HPDE6-E6E7 (cell line): ENCODE measurements around the gene KRT1.

ENCODE experiments used
- DNase-seq: peaks from one replicate; pipeline ENCODE4 v3.0.0; 2011; ENCODE audit warnings: missing footprints; ENCODE audit errors: extremely low spot score

Gene KRT1

DNA sequence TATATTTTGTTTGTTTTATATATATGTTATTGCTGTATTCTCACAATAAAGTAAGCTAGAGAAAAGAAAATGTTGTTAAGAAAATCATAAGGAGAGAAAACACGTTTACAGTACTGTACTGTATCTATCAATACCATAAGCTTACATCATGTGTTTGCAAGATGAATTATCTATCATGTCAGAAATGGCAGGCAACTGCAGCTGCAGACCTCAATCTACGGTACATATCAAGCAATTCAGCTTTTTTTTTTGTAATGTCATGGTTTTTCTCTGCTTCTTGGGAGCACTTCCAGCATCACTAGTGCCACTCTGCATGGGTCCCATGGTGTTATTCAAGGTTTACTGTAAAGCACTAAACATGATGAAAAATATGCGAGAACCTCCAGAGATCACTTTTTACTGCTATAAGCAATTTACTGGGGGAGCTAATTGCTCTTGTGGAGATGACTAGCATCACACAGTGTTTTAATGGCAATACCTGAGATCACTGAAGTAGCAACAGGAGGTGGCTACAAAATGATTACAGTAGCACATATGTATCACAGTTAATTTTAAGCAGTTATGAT, 19.2 kb downstream of the KRT1 start:
- DNase-seq: no peak

DNA sequence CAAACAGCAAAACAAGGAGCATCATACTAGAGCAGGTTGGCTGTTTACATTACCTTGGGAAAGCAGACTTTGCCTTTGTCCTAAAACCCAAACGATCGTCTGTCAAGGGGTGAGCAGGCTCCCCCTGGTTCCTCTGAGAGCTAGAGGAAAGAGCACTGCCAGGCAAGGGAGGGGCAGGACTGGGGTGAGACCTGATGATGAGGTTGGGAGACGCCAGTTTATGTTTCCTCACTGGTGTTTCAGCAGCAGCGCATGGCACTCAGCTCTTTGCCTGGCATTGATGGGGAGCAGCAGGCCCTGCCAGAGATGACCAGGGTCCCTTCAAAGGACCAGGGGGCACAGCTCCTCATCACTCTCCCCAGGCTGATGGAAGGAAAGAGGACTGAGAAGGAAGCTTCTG, 20.3 kb downstream of the KRT1 start:
- DNase-seq: no peak

DNA sequence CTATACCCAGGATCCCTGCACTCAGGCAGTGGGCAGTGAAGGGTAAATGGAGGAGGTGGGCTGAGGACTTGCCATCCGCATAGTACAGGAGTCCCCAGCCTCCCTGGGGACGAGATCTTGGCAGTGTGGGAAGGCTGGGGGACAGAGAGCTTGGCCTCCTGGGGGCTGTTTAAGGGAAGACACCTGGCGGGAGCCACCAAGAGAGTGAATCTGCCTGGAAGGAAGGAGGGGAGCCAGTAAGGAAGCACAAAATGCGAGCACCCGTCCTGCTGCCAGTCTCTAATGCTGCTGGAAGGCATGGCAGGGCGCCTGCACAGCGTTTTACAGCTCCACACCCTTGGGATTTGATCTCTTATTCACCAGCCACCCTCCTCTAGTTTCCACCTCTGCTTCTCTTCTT, 20.8 kb downstream of the KRT1 start:
- DNase-seq: no peak

DNA sequence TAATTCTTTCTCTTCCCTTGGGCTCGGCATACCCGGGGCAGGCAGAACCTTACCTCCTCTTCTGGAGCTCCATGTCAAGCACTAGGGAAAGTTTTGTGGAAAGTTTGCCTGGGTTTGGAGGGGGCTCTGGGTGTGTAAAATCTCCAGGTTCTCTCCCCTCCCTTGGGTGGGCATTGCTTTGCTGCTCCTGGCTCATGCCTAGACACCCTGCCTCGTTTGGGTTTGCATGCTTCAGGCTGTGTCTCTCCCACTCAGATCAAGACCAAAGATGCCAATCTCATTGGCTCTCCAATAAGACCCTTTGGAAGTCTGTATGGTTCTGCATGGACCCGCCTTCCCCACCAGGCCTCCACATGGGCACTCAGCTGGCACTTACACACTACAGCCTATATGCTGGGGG, 22.0 kb downstream of the KRT1 start:
- no peak for DNase-seq

- DNase-seq: no peak
Measured at GRCh38 chr12:52657250-52657902, 22.8 kb downstream of the KRT1 start.

DNA sequence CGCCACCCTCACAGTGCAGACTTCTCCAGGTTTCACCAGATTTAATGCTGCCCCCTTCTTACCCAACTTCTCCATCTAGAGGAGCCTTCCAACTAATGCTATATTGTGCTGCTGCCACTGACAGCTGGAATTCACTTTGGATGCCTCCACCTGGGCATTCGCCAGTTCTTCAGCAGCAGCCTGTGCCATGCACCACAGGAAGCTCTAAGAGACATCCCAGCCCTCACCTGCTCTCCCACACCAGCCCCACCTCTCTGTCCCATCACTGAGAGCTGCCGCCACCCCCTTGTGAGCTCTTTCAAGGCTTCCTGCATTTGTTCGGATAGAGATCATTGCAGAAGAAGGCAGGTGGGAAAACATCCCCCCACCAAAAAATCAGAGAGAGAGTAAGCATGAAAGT, 23.6 kb downstream of the KRT1 start:
- no peak for DNase-seq

GRCh38 chr12:52655720-52656124, 24.5 kb downstream of the KRT1 start:
- no peak for DNase-seq

- DNase-seq: no peak
Measured at GRCh38 chr12:52655251-52655650, 25.0 kb downstream of the KRT1 start.

- DNase-seq: no peak
Measured at GRCh38 chr12:52651726-52652261, 28.4 kb downstream of the KRT1 start, which contains the start of gene KRT2. Gene KRT2, minus strand, starts transcription at chr12:52652211. Its CDS starts 69 bp downstream, at chr12:52652142.

DNA sequence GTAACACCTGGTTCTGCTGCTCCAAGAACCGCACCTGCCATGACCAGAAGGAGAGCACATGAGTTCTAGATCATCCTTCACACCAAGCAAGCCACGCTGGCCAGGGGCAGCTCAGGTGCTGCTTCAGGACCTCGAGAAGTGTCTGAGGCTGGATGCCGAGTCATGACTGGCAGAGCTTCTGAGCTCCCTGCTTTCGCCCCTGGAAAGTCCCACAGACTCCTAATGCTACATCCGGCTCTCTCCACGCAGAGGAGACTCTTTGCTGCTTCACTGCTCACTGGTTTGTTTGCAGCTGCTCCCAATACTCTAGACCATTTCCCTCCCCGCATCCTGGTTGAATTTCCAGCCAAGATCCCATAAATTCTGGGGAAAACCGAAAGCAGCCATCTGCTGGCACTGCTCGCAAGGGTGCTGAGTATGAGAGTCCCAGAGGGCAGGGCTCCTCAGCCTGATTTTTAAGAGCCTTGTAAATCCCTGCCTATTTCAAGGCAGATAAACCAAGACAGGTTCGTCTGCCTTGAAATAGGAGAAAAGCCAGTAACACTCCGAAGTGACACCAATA, 29.6 kb downstream of the KRT1 start:
- DNase-seq: no peak

DNA sequence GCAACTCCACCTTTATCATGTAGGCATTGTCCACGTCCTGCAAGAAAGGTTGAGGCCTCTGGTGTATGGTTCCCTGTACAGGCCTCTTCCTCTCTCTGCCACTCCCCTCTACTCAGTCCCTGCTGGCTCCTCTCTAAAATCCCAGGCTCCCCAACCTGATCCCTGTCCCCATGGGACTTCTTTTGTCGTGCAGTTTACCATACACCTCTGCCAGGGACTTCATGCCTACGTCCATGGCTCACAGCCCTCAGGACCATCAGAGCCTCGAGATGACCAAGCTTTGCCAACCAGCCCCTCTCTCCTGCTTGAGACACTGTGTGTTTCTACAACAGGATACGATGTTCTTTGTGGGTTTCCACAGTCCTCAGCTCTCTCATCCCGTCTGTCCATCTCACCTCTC, 31.1 kb downstream of the KRT1 start:
- DNase-seq: no peak

DNA sequence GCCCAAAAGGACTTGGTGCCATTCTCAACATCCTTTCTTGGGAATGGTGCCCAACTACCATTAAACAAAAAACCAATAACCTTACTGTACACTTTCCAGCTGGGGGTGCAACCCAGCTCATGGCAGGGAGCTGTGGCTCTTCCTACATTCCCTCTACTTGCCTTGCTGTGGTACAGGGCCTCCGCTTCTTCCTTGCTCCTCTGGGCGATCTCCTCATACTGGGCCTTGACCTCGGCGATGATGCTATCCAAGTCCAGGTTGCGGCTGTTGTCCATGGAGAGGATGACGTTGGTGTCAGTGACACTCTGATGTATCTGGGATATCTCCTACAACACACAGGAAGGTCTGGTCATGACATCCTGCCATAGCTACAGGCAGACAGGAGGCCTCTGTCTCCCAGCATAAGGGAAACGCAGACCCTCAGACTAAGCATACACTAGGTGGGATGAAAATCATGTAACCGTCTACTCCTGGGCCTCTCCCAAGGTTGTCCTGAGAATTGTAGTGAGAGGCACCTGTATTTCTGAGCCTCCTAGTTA, 32.1 kb downstream of the KRT1 start:
- no peak for DNase-seq

DNA sequence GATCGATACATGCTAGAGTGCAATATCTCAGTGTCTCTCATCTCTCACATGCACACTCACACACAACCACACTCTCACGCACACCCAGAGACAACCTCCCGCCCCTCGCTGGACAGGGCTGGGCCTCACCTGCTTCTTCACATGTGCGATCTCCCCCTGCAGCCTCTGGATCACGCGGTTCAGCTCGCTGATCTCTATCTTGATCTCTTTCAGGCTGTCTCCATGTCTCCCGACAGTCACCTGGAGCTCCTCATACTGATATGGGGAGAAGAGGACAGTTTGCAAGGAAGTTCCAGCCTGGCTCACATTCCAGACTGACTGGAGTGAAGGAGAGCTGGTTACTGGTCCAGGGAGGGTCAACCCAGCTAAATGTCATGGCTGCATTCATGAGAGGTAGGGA, 32.6 kb downstream of the KRT1 start:
- no peak for DNase-seq

- no peak for DNase-seq
Measured at GRCh38 chr12:52646613-52647012, 33.6 kb downstream of the KRT1 start.

DNA sequence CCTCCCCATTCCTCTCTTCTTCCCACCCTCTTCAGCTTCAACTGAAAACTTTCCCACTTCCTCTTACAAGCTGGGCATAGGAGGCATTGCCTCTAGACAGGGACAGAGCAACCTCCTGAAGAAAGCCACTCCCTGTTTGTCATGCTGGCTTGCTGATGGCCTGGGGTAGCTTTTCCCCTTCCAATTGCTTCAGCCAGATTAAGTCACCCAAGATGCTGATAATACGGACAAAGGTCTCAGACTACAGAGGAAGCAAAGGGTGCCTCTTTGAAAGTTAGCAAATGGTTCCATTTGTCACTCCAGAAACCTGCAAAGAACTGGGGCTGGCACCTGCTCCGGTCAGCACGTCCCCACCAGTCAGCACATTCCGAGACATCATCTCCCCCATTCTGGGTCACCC, 34.2 kb downstream of the KRT1 start:
- DNase-seq: no peak

DNA sequence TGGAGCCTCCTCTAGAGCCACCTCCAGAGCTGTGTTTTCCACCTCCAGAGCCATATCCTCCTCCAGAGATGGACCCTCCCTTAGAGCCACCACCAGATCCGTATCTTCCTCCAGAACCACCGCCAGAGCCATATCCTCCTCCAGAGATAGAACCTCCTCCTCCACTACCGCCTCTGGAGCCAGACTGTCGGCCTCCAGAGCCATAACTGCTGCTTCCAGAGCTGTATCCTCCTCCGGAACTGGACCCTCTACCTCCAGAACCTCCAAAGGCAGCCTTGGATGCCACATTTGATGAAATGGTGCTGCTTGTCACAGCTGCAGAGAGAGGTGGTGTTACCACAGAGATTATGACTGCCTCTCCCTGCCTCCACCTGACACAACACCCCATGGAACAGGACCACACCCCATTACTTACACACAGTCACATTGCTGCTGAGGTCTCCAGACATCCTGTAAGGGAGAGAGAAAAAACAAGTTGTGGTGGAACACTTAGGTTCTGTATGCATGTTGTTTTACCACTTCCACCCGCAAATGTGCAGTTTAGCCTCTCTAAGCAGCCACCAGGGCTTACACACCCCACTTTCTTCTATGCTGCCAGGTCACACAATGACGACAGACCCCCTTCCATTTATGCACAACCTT, 35.0 kb downstream of the KRT1 start:
- DNase-seq: no peak

DNA sequence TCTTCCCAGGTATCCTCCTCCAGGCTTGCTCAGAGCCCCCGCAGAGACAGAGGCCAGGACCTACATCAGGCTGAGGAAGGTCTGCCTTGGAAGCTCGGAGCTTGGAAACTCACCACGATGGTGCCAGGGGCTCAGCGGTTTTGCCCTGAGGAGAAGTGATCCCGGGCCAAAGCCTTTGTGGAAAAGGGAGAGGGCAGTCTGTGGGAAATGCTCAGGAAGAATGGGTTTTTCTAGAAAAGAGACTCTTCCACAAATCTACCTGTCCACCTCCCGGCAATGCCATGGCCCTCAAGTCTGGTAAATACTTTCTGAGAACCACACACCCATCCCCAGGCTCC, 36.2 kb downstream of the KRT1 start:
- DNase-seq: no peak

- DNase-seq: no peak
Measured at GRCh38 chr12:52643233-52644077, 36.8 kb downstream of the KRT1 start.

DNA sequence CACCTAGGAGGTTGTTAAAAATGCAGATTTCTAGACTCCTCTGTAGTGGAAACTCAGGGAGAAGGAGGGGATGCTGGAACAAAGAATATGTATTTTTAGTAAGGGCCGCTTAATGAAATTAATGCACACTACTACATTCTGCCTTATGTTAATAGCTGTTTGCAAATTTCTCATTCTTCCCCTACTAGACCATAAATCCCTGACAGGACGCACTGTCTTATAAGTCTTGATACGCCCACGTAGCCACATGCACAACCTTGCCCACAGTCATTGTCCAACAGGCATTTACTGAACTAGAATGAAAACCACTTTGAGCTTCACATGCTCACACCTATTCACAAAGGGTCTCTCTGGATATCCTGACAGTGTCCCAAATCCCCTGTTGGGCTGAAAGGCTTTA, 38.7 kb downstream of the KRT1 start:
- no peak for DNase-seq

DNA sequence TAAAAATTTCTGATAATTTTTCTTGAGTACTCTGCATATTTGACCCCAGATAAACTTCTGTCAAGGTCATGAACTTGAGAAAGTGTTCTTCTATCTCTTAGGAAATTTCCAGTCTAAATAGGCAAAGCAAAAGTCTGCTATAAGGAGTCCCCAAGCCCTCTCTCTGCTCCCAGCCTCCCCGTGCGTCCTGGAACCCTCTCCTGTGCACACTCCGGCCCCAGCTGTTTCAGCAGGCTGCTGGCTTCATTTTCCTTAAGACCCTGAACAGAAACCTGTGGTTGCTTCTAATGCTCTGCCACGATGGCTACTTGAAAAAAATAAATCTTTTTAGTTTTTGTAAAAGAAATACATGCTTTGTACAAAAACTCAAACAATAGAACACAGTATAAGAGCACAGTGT, 42.9 kb downstream of the KRT1 start:
- DNase-seq: no peak

- no peak for DNase-seq
Measured at GRCh38 chr12:52636592-52637258, 43.5 kb downstream of the KRT1 start.
